Thyroid gland (tissue), 4 donors: ENCODE measurements around the gene PLXNA1. TPM values are rescaled to one million over a fixed set of nuclear protein-coding genes. Genes with fewer than 3 reads are reported as not detected.

Experiments
- DNase-seq, 2 donors: peaks; one replicate each; pipeline ENCODE4 v3.0.0-alpha.2; 2019
- H3K27ac ChIP-seq, 3 donors: fragments of 200-600 bp; sonication (generic); 1 replicate in 2 of 3; 2 replicates in 1 of 3; pipeline ENCODE4 v1.5.1; 2016 to 2019; ENCODE audit warnings: mild to moderate bottlenecking in 1 of 3, moderate library complexity in 1 of 3
- H3K27me3 ChIP-seq: fragments of 200-600 bp; sonication (generic); one replicate; pipeline ENCODE4 v1.5.1; 2019
- H3K36me3 ChIP-seq, 2 donors: fragments of 200-600 bp; sonication (generic); one replicate each; pipeline ENCODE4 v1.5.1; 2016 to 2019
- H3K4me1 ChIP-seq, 2 donors: fragments of 200-600 bp; sonication (generic); one replicate each; pipeline ENCODE4 v1.5.1; 2017 to 2019
- H3K4me3 ChIP-seq, 3 donors: fragments of 200-600 bp; sonication (generic); replicated peaks in 1 of 3; 1 replicate in 2 of 3; 2 replicates in 1 of 3; pipeline ENCODE4 v1.5.1; 2016; ENCODE audit warnings: mild to moderate bottlenecking in 1 of 3
- H3K9me3 ChIP-seq: fragments of 200-600 bp; sonication (generic); one replicate; pipeline ENCODE4 v1.5.1; 2017
- POLR2A ChIP-seq, 2 donors: fragments of 450-650 bp; IDR thresholded peaks; one replicate each; pipeline ENCODE4 v1.6.1; 2017; ENCODE audit warnings: antibody characterized with exemption in 2 of 2, mild to moderate bottlenecking in 2 of 2, moderate library complexity in 1 of 2
- WGBS, 2 donors: methylation state at CpG; one replicate each; pipeline ENCODE4 v1.1.5; 2017; 5-methylcytosine and 5-hydroxymethylcytosine counted together
- intact Hi-C: fragments of 100-400 bp; cut with DNase I; formaldehyde crosslinking; loops from one replicate; pipeline ENCODE4 v1.15.1; 2023
- total RNA-seq, 4 donors: library from RNA; depleted of rRNA; stranded (reverse); fragments of >200 nt; gene quantifications; one replicate each; pipeline ENCODE4 v1.2.3, GENCODE V29; 2016
- TF ChIP-seq, protein P1 (sequence below), 6 experiments: fragments of 200-600 bp in 3 of 6; fragments of 450-650 bp in 3 of 6; sonication (generic) in 3 of 6; IDR thresholded peaks; one replicate each; pipeline ENCODE4 v1.5.1; 2016 to 2019; ENCODE audit warnings: antibody characterized with exemption in 6 of 6, mild to moderate bottlenecking in 2 of 6, inconsistent platforms in 1 of 6, moderate library complexity in 1 of 6

Gene PLXNA1
- total RNA-seq, 4 donors from 2014 or later, result 16.0 to 28.0 (median 22.8) TPM

DNA sequence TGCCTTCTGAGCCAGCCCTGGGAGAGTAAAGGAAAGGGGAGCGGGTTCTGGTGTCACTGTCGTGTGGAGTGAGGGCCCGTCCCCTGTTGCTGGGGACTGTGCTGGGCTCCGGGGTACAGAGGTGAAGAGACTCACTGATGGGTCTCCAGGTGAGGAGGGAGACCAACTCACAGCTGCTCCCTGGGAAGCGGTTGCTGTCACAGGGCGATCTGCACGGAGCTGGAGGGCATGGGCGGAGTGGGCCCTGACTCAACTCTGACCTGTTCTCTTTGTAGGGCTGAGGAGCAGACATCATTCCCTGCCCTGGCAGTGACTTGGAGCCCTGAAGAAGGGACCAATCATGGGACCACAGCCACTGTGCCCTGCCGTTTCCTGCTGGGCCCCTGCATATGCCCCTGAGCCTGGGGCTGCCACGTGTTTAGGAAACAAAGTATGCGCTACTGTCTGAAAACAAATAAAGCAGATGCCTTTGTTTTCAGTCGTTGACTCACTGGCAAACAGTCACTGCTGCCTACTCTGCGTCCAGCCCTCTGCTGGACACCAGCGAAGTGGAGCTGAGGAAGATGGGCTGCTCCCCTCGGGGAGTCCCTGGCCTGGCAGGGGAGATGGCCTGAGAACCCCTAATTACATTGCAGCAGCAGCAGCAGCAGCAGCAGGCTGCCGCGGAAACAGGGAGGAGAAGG is 22.9 kb upstream of the PLXNA1 start:
- Histone ChIP-seq H3K9me3 (no peaks in the 10 kb centered on the region), H3K4me3 (no peak overlapping the region), H3K4me1 (peaks cover 0 to 22% of the 10 kb centered on the region in 2 donors), H3K27me3 (no peaks in the 10 kb centered on the region), H3K36me3 (no peaks in the 10 kb centered on the region), H3K27ac (no peak overlapping the region)
- 81 to 83% methylated on average over 14 to 17 of the region's 17 CpGs for WGBS, 2 donors
- intact Hi-C loops, result no loop called here
- TF ChIP-seq, protein P1, sequence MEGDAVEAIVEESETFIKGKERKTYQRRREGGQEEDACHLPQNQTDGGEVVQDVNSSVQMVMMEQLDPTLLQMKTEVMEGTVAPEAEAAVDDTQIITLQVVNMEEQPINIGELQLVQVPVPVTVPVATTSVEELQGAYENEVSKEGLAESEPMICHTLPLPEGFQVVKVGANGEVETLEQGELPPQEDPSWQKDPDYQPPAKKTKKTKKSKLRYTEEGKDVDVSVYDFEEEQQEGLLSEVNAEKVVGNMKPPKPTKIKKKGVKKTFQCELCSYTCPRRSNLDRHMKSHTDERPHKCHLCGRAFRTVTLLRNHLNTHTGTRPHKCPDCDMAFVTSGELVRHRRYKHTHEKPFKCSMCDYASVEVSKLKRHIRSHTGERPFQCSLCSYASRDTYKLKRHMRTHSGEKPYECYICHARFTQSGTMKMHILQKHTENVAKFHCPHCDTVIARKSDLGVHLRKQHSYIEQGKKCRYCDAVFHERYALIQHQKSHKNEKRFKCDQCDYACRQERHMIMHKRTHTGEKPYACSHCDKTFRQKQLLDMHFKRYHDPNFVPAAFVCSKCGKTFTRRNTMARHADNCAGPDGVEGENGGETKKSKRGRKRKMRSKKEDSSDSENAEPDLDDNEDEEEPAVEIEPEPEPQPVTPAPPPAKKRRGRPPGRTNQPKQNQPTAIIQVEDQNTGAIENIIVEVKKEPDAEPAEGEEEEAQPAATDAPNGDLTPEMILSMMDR (IDR thresholded peaks at IDR 0.05), result no peak
- no peak for TF ChIP-seq POLR2A (IDR thresholded peaks at IDR 0.05)
- no peak for DNase-seq

DNA sequence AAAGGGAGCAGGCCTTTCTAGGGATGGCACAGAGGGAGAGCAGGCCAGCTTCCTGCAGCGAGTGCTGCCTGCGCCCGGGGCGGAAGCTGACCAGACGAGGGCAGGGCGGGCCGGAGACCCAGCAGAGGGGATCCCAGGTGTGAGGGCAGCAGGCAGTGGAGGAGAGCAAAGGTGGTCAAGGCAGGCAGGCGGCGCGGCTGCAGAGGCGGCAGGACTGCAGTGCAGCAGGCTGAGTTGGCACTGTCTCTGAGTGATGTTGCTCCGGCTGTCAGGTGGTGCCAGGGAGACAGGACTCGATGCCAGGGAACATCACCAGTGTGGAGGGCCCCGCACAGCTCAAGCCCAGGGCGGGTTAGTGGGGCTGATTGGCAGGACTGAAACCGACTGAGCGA is 22.3 kb upstream of the PLXNA1 start:
- Histone ChIP-seq H3K27me3 (no peaks in the 10 kb centered on the region), H3K4me3 (no peak overlapping the region), H3K4me1 (peaks cover 0 to 22% of the 10 kb centered on the region in 2 donors), H3K9me3 (no peaks in the 10 kb centered on the region), H3K36me3 (no peaks in the 10 kb centered on the region), H3K27ac (peak overlapping the region in 1 of 3 donors; percentile 49)
- TF ChIP-seq, protein P1 (IDR thresholded peaks at IDR 0.05), result no peak
- no peak for TF ChIP-seq POLR2A (IDR thresholded peaks at IDR 0.05)
- intact Hi-C loops, result no loop called here
- no peak for DNase-seq
- 80 to 91% methylated on average over 17 of the region's 17 CpGs for WGBS, 2 donors

DNA sequence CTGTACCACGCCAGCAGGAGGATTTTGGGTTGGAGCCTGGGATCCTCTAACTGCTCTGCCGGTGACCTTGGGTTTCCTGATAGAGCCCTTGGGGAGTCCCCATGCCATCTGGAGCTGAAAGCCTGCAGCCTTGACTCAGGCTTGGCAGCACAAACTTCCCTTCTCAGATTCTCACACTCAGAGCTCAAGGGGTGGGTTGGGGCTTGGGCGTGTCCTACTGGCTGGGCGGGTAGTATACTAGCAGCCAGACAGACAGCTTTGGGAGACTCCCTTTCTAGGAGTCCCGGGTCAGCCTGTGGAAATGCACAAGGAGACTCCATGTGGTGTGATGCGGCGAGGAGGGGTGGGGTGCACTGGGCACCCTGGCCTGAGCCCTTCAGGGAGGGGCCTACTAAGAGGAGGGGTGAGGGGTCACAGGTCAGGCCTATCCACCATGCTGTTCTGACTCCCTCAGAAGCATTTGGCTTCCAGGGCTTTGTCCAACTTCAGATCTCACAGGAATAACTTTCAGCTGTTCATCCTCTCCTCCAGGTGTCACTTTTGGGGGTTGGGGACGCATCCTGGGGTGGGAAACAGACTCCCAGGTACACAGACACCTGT is 21.6 kb upstream of the PLXNA1 start:
- peak; percentile 31 to 32 for DNase-seq
- H3K36me3 ChIP-seq, result no peaks in the 10 kb centered on the region
- 79 to 88% methylated on average over 6 of the region's 8 CpGs for WGBS, 2 donors
- H3K4me3 ChIP-seq, result no peak overlapping the region
- intact Hi-C loops, result no loop called here
- TF ChIP-seq, protein P1 (IDR thresholded peaks at IDR 0.05), result no peak
- TF ChIP-seq POLR2A (IDR thresholded peaks at IDR 0.05), result no peak
- H3K9me3 ChIP-seq, result no peaks in the 10 kb centered on the region
- no peaks in the 10 kb centered on the region for H3K27me3 ChIP-seq
- no peak overlapping the region for H3K27ac ChIP-seq
- H3K4me1 ChIP-seq, result peaks cover 0 to 22% of the 10 kb centered on the region in 2 donors

DNA sequence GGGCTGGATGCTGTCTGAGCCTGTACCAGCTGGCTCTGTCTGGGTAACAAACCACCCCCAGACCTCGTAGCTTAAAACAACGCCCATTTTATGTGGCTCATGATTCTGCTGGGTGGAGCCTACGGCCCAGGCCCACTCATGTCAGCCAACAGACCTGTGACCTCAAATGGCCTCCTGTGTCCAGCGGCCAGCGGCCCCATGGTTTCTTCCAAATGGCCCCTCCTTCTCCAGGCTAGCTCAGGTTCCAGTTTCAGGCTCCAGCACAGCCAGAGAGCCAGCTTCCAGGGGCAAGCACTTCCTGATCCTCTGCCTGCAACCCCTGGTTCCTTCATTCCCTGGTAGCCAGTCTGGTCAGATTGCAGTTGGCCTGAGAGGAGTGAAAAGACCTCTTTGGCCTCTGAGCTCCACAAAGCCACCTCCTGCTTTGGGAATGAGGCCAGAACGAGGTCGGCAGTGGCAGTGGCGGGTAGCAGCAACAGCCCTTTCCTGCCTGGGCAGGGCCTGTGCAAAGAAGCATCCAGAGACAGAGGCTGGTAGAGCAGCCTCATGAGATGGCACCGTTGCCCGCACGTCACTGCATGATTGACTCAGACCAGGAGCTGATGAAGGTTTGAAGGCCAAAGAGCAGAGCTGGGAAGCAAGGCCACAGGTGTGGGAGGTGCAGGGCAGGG is 21.0 kb upstream of the PLXNA1 start:
- peak in 1 of 2 donors; percentile 19 for DNase-seq
- H3K36me3 ChIP-seq, result no peaks in the 10 kb centered on the region
- no peak overlapping the region for H3K4me3 ChIP-seq
- no peaks in the 10 kb centered on the region for H3K27me3 ChIP-seq
- intact Hi-C loops, result no loop called here
- no peak overlapping the region for H3K27ac ChIP-seq
- H3K4me1 ChIP-seq, result peaks cover 0 to 22% of the 10 kb centered on the region in 2 donors
- no peaks in the 10 kb centered on the region for H3K9me3 ChIP-seq
- 77 to 80% methylated on average over 9 to 11 of the region's 11 CpGs for WGBS, 2 donors
- TF ChIP-seq POLR2A (IDR thresholded peaks at IDR 0.05), result no peak

DNA sequence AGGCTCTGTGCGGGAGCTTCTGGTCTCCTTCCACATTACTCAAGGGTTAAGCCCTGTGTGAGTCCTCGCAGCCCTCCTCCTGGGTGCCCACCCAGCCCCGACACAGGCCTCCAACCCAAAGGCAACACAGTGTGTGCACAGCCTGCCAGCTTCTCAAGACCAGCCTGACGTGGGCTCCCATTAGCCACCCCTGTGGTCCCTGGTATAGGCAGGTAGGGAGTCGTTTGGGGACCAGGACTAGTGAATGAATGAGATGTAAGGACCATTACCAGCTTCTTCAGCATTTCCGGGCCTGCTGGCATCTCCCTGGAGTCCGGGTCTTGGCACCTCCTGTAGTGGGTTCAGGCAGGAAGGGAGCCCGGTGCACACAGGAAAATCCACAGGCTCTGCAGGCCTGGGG is 20.2 kb upstream of the PLXNA1 start:
- no peak for DNase-seq
- 96% methylated on average over 6 to 8 of the region's 8 CpGs for WGBS, 2 donors

More for the DNA sequence above, 20.2 kb upstream of the PLXNA1 start:
- H3K27me3 ChIP-seq, result no peaks in the 10 kb centered on the region
- no peak overlapping the region for H3K27ac ChIP-seq
- no peaks in the 10 kb centered on the region for H3K9me3 ChIP-seq
- H3K36me3 ChIP-seq, result no peaks in the 10 kb centered on the region
- H3K4me3 ChIP-seq, result no peak overlapping the region
- intact Hi-C loops, result no loop called here
- TF ChIP-seq, protein P1 (IDR thresholded peaks at IDR 0.05), result no peak
- no peak for TF ChIP-seq POLR2A (IDR thresholded peaks at IDR 0.05)
- peaks cover 0 to 22% of the 10 kb centered on the region in 2 donors for H3K4me1 ChIP-seq
